Large intestine (tissue), 12 donors: ENCODE data around the gene CSGALNACT2. TPM values are rescaled to one million over a fixed set of nuclear protein-coding genes. Genes with fewer than 3 reads are reported as not detected.
"Not testable (repeated sequence)": the region's sequence is repeated elsewhere in the genome, so short reads cannot be mapped to it uniquely, and the experiment has no call there.

Experiments used
- DNase-seq, 2 donors: peaks; one replicate each; pipeline versions ENCODE4 v3.0.0 to v3.0.0-alpha.2; 2013
- H3K27ac ChIP-seq: one replicate; pipeline ENCODE4 v1.5.1; 2013; ENCODE audit warnings: low read length
- H3K27me3 ChIP-seq: 2 replicates; pipeline ENCODE4 v1.6.1; 2013; ENCODE audit warnings: low read length; ENCODE audit not compliant: control insufficient read depth, insufficient read depth
- H3K36me3 ChIP-seq: 2 replicates; pipeline ENCODE4 v1.6.1; 2013; ENCODE audit warnings: low read length; ENCODE audit not compliant: control insufficient read depth, insufficient read depth
- H3K4me1 ChIP-seq: one replicate; pipeline ENCODE4 v1.6.1; 2013; ENCODE audit warnings: low read length; ENCODE audit not compliant: control insufficient read depth, insufficient read depth
- H3K4me3 ChIP-seq: one replicate; pipeline ENCODE4 v1.5.1; 2013; ENCODE audit warnings: low read length
- H3K9me3 ChIP-seq: one replicate; pipeline ENCODE4 v1.6.1; 2013; ENCODE audit warnings: mild to moderate bottlenecking, low read depth, low read length, moderate library complexity; ENCODE audit not compliant: control insufficient read depth
- WGBS: methylation state at CpG from one replicate; pipeline ENCODE4 v1.1.5; 2013; ENCODE audit warnings: low lambda C conversion rate; ENCODE audit not compliant: insufficient coverage; 5-methylcytosine and 5-hydroxymethylcytosine counted together
- long read RNA-seq, 11 donors: transcript quantifications; one replicate each; lab custom pipeline, GENCODE V29; 2026
- polyA plus RNA-seq: library from polyadenylated mRNA; unstranded; fragments of 120-200 nt; gene quantifications from one replicate; pipeline ENCODE4 v1.2.1, GENCODE V29; 2013

Gene CSGALNACT2
- polyA plus RNA-seq = 18.2 TPM
- long read RNA-seq, donor 1 = 0 reads
- long read RNA-seq, donor 2, partial matches to known transcripts = 0 of 1 reads
- long read RNA-seq, donor 2, other reads (novel, unspliced or antisense) = 0 of 1 reads
- long read RNA-seq, donor 3 = 0 reads
- long read RNA-seq, donor 4 = 0 reads
- long read RNA-seq, donor 5, partial matches to known transcripts = 0 of 1 reads
- long read RNA-seq, donor 5, other reads (novel, unspliced or antisense) = 0 of 1 reads
- long read RNA-seq, donor 6 = 0 reads
- long read RNA-seq, donor 7 = 0 reads
- long read RNA-seq, donor 8, partial matches to known transcripts = 9 of 11 reads
- long read RNA-seq, donor 8, other reads (novel, unspliced or antisense) = 0 of 11 reads
- long read RNA-seq, donor 9, partial matches to known transcripts = 0 of 4 reads
- long read RNA-seq, donor 9, other reads (novel, unspliced or antisense) = 0 of 4 reads
- long read RNA-seq, donor 10 = 0 reads
- long read RNA-seq, donor 11, partial matches to known transcripts = 0 of 2 reads
- long read RNA-seq, donor 11, other reads (novel, unspliced or antisense) = 0 of 2 reads

GRCh38 chr10:43138021-43138756 lies at the start of gene CSGALNACT2:
Gene CSGALNACT2, plus strand, starts transcription at chr10:43138445. Its CDS starts 16,705 bp downstream, at chr10:43155150.
- peak within 1 kb of the TSS; percentile 88 for H3K27ac ChIP-seq
- no peaks in the 10 kb centered on the region for H3K27me3 ChIP-seq
- WGBS = no CpG with 5 or more reads among the region's 93 CpGs
- no peaks in the 10 kb centered on the region for H3K9me3 ChIP-seq
- DNase-seq = peak; percentile 84 to 93
- H3K4me1 ChIP-seq = no peaks in the 10 kb centered on the region
- H3K4me3 ChIP-seq = peak within 1 kb of the TSS; percentile 77
- no peaks in the 10 kb centered on the region for H3K36me3 ChIP-seq

DNA sequence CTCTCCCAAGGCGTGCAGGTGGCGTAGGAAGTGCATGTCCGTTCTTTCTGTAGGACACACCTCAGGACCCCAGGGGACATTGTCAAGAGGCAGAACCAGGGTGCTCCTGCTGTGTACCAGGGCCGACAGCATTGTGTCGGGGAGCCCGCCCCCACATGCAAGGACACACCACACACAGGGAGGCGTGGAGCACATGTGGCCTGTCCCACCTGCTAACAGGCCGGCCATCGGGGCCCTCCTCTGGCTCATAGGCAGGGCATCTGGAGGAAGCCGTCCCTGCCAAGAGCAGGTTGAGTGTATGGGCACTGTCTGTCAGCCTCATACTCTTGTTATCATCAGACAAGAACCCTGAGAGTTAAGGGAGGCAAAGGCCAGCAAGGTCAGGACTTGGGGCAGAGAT lies 48.7 kb upstream of the CSGALNACT2 start:
- H3K27me3 ChIP-seq = no peaks in the 10 kb centered on the region
- no peak for DNase-seq
- H3K36me3 ChIP-seq = no peaks in the 10 kb centered on the region
- no peak overlapping the region for H3K4me3 ChIP-seq
- H3K27ac ChIP-seq = no peak overlapping the region
- WGBS = no CpG with 5 or more reads among the region's 10 CpGs
- no peaks in the 10 kb centered on the region for H3K4me1 ChIP-seq
- no peaks in the 10 kb centered on the region for H3K9me3 ChIP-seq

- no peaks in the 10 kb centered on the region for H3K4me1 ChIP-seq
- no peak overlapping the region for H3K4me3 ChIP-seq
- H3K27ac ChIP-seq = no peak overlapping the region
- DNase-seq = no peak
- H3K36me3 ChIP-seq = no peaks in the 10 kb centered on the region
- no peaks in the 10 kb centered on the region for H3K9me3 ChIP-seq
- no peaks in the 10 kb centered on the region for H3K27me3 ChIP-seq
- no CpG with 5 or more reads among the region's 8 CpGs for WGBS
Observed at GRCh38 chr10:43090188-43090587, 48.1 kb upstream of the CSGALNACT2 start.

- no peaks in the 10 kb centered on the region for H3K9me3 ChIP-seq
- H3K4me1 ChIP-seq = no peaks in the 10 kb centered on the region
- H3K4me3 ChIP-seq = no peak overlapping the region
- H3K36me3 ChIP-seq = no peaks in the 10 kb centered on the region
- DNase-seq = no peak
- WGBS = no CpG with 5 or more reads among the region's 10 CpGs
- no peak overlapping the region for H3K27ac ChIP-seq
- no peaks in the 10 kb centered on the region for H3K27me3 ChIP-seq
Observed at GRCh38 chr10:43090664-43091063, 47.6 kb upstream of the CSGALNACT2 start.

- no peaks in the 10 kb centered on the region for H3K9me3 ChIP-seq
- WGBS = no CpG with 5 or more reads among the region's 3 CpGs
- H3K4me3 ChIP-seq = no peak overlapping the region
- H3K27ac ChIP-seq = no peak overlapping the region
- no peaks in the 10 kb centered on the region for H3K27me3 ChIP-seq
- H3K4me1 ChIP-seq = no peaks in the 10 kb centered on the region
- DNase-seq = no peak
- H3K36me3 ChIP-seq = no peaks in the 10 kb centered on the region
Observed at GRCh38 chr10:43091846-43092245, 46.4 kb upstream of the CSGALNACT2 start.

- H3K36me3 ChIP-seq = no peaks in the 10 kb centered on the region
Observed at GRCh38 chr10:43093423-43094076, 44.7 kb upstream of the CSGALNACT2 start.

GRCh38 chr10:43094085-43094484 lies 44.2 kb upstream of the CSGALNACT2 start:
- no peaks in the 10 kb centered on the region for H3K9me3 ChIP-seq
- H3K4me1 ChIP-seq = no peaks in the 10 kb centered on the region
- DNase-seq = no peak
- no peaks in the 10 kb centered on the region for H3K36me3 ChIP-seq
- H3K27me3 ChIP-seq = no peaks in the 10 kb centered on the region
- H3K27ac ChIP-seq = no peak overlapping the region
- no peak overlapping the region for H3K4me3 ChIP-seq
- 42% methylated on average over 2 of the region's 9 CpGs for WGBS

More at GRCh38 chr10:43093423-43094076, 44.7 kb upstream of the CSGALNACT2 start:
- Histone ChIP-seq H3K4me1 (no peaks in the 10 kb centered on the region), H3K27me3 (no peaks in the 10 kb centered on the region), H3K27ac (no peak overlapping the region), H3K4me3 (no peak overlapping the region), H3K9me3 (no peaks in the 10 kb centered on the region)
- DNase-seq = no peak
- WGBS = no CpG with 5 or more reads among the region's 12 CpGs

GRCh38 chr10:43099339-43099738 lies 38.9 kb upstream of the CSGALNACT2 start:
- not testable (repeated sequence) for H3K4me1 ChIP-seq, H3K36me3 ChIP-seq, H3K27ac ChIP-seq, H3K4me3 ChIP-seq, H3K9me3 ChIP-seq, DNase-seq
- peaks cover 26% of the 10 kb centered on the region for H3K27me3 ChIP-seq
- no CpG with 5 or more reads among the region's 6 CpGs for WGBS

DNA sequence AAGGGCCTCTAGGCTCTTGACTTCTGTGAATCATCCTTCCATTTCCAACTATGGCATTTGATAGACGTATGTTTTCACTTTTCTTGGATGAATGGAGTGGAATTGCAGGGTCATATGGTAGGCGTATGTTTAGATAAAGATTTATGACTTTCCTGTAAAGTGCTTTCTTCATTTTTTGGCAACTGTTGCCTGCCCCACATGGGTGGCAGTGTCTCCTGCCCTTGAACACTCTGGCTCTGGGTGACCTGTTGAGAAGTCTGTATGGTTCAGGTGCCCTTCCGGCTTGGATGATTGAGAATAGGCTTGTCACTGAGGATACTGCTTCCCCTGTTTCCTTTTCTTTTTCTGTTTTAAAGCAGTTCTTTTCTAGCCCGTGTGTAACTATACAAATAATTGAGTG lies 38.3 kb upstream of the CSGALNACT2 start:
- Histone ChIP-seq H3K9me3 (peaks cover 1% of the 10 kb centered on the region), H3K36me3 (no peaks in the 10 kb centered on the region), H3K4me3 (no peak overlapping the region), H3K27ac (no peak overlapping the region), H3K27me3 (peaks cover 32% of the 10 kb centered on the region), H3K4me1 (no peaks in the 10 kb centered on the region)
- DNase-seq = no peak
- 80% methylated on average over 1 of the region's 4 CpGs for WGBS

- Histone ChIP-seq H3K27me3 (peaks cover 36% of the 10 kb centered on the region), H3K9me3 (peaks cover 3% of the 10 kb centered on the region), H3K27ac (no peak overlapping the region), H3K36me3 (no peaks in the 10 kb centered on the region), H3K4me1 (no peaks in the 10 kb centered on the region), H3K4me3 (no peak overlapping the region)
- DNase-seq = no peak
- WGBS = no CpG with 5 or more reads among the region's 17 CpGs
Observed at GRCh38 chr10:43100366-43100765, 37.9 kb upstream of the CSGALNACT2 start.
